ENCODE results near the gene KCTD19.

KCTD19 gene

GRCh38 chr16:67283826-67284555 is 42.5 kb downstream of the KCTD19 start:
- TF ChIP-seq ZNF8 (CRISPR knock-in tag; IDR thresholded peaks at IDR 0.05) = no peak
- TF ChIP-seq TCF4 (CRISPR knock-in tag; IDR thresholded peaks at IDR 0.05; ENCODE audit: borderline replicate concordance) = no peak
- no peak for TF ChIP-seq TOX (CRISPR knock-in tag; IDR thresholded peaks at IDR 0.05; ENCODE audit: borderline replicate concordance)
- ATAC-seq = no peak

GRCh38 chr16:67283039-67283825 is 43.3 kb downstream of the KCTD19 start:
- ATAC-seq = no peak
- no peak for TF ChIP-seq SNAI2 (CRISPR knock-in tag; IDR thresholded peaks at IDR 0.05)
- TF ChIP-seq PATZ1 (CRISPR knock-in tag; IDR thresholded peaks at IDR 0.05; ENCODE audit: borderline replicate concordance) = no peak
- no peak for TF ChIP-seq GLIS3 (CRISPR knock-in tag; IDR thresholded peaks at IDR 0.05)
- TF ChIP-seq ZNF70 (CRISPR knock-in tag; IDR thresholded peaks at IDR 0.05) = no peak
- no peak for TF ChIP-seq ZNF8 (CRISPR knock-in tag; IDR thresholded peaks at IDR 0.05)
- TF ChIP-seq ZC3H10 (CRISPR knock-in tag; IDR thresholded peaks at IDR 0.05) = no peak
- TF ChIP-seq ZFP30 (CRISPR knock-in tag; IDR thresholded peaks at IDR 0.05) = no peak
- TF ChIP-seq CSDC2 (CRISPR knock-in tag; IDR thresholded peaks at IDR 0.05) = no peak

- ATAC-seq = no peak
- TF ChIP-seq PPARA (CRISPR knock-in tag; IDR thresholded peaks at IDR 0.05; ENCODE audit: borderline replicate concordance) (no peak), SNAI2 (CRISPR knock-in tag; IDR thresholded peaks at IDR 0.05) (no peak), POU6F1 (CRISPR knock-in tag; IDR thresholded peaks at IDR 0.05; ENCODE audit: borderline replicate concordance, low read depth) (no peak), ZFP30 (CRISPR knock-in tag; IDR thresholded peaks at IDR 0.05) (no peak), TCF4 (CRISPR knock-in tag; IDR thresholded peaks at IDR 0.05; ENCODE audit: borderline replicate concordance) (no peak), ZNF70 (CRISPR knock-in tag; IDR thresholded peaks at IDR 0.05) (no peak), CSRNP3 (CRISPR knock-in tag; IDR thresholded peaks at IDR 0.05) (no peak), PATZ1 (CRISPR knock-in tag; IDR thresholded peaks at IDR 0.05; ENCODE audit: borderline replicate concordance) (no peak), RARB (CRISPR knock-in tag; IDR thresholded peaks at IDR 0.05) (no peak), CSDC2 (CRISPR knock-in tag; IDR thresholded peaks at IDR 0.05) (no peak), ESRRG (CRISPR knock-in tag; IDR thresholded peaks at IDR 0.05) (no peak), ARNTL (CRISPR knock-in tag; IDR thresholded peaks at IDR 0.05; ENCODE audit: borderline replicate concordance, low read depth) (no peak), BACH2 (CRISPR knock-in tag; IDR thresholded peaks at IDR 0.05; ENCODE audit: borderline replicate concordance) (no peak)
- TF ChIP-seq, protein P1, sequence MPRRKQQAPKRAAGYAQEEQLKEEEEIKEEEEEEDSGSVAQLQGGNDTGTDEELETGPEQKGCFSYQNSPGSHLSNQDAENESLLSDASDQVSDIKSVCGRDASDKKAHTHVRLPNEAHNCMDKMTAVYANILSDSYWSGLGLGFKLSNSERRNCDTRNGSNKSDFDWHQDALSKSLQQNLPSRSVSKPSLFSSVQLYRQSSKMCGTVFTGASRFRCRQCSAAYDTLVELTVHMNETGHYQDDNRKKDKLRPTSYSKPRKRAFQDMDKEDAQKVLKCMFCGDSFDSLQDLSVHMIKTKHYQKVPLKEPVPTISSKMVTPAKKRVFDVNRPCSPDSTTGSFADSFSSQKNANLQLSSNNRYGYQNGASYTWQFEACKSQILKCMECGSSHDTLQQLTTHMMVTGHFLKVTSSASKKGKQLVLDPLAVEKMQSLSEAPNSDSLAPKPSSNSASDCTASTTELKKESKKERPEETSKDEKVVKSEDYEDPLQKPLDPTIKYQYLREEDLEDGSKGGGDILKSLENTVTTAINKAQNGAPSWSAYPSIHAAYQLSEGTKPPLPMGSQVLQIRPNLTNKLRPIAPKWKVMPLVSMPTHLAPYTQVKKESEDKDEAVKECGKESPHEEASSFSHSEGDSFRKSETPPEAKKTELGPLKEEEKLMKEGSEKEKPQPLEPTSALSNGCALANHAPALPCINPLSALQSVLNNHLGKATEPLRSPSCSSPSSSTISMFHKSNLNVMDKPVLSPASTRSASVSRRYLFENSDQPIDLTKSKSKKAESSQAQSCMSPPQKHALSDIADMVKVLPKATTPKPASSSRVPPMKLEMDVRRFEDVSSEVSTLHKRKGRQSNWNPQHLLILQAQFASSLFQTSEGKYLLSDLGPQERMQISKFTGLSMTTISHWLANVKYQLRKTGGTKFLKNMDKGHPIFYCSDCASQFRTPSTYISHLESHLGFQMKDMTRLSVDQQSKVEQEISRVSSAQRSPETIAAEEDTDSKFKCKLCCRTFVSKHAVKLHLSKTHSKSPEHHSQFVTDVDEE (CRISPR knock-in tag; IDR thresholded peaks at IDR 0.05) = no peak
- TF ChIP-seq, protein P2, sequence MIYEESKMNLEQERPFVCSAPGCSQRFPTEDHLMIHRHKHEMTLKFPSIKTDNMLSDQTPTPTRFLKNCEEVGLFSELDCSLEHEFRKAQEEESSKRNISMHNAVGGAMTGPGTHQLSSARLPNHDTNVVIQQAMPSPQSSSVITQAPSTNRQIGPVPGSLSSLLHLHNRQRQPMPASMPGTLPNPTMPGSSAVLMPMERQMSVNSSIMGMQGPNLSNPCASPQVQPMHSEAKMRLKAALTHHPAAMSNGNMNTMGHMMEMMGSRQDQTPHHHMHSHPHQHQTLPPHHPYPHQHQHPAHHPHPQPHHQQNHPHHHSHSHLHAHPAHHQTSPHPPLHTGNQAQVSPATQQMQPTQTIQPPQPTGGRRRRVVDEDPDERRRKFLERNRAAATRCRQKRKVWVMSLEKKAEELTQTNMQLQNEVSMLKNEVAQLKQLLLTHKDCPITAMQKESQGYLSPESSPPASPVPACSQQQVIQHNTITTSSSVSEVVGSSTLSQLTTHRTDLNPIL (CRISPR knock-in tag; IDR thresholded peaks at IDR 0.05; ENCODE audit: low read depth) = no peak
These were observed 44.1 kb downstream of the KCTD19 start for GRCh38 chr16:67282447-67282805.

All from SK-N-SH treated with all-trans-retinoic acid at 6 μM for 48 hours (cell line).